RPMI7951 (cell line): ENCODE results near the gene SERPINE2. TPM values are rescaled to one million over a fixed set of nuclear protein-coding genes. Genes with fewer than 3 reads are reported as not detected.
"Not testable (repeated sequence)": the region's sequence is repeated elsewhere in the genome, so short reads cannot be mapped to it uniquely, and the experiment has no call there.

ENCODE experiments used
- DNase-seq: peaks from one replicate; pipeline ENCODE4 v3.0.0-alpha.2; 2012; ENCODE audit warnings: low read depth
- total RNA-seq: library from RNA; depleted of rRNA; stranded (reverse); fragments of >200 nt; shearing (Covaris generic); gene quantifications from 2 replicates; pipeline ENCODE4 v1.2.3, GENCODE V29; 2014

Gene SERPINE2
- total RNA-seq, 1 experiment from 2014 or later: 173 TPM

DNA sequence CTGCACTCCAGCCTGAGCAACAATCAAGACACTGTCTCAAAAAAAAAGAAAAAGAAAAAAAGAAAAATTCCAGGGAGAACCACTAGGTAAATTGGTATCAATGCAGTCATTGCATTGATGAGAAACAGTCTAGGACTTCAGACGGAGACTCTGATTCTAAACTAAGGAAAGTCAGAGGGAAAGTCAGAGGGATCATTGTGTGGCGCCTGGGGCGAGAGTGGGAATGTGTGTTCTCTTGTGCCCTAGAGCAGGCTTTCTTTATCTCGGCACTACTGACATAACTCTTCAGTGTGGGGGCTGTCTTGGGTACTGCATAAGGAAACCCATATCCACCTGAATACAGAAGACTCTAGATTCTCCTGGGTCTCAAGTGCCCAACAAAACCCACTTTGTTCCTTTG, 24.8 kb downstream of the SERPINE2 start:
- no peak for DNase-seq

GRCh38 chr2:224011837-224012236, 27.2 kb downstream of the SERPINE2 start:
- DNase-seq: no peak

DNA sequence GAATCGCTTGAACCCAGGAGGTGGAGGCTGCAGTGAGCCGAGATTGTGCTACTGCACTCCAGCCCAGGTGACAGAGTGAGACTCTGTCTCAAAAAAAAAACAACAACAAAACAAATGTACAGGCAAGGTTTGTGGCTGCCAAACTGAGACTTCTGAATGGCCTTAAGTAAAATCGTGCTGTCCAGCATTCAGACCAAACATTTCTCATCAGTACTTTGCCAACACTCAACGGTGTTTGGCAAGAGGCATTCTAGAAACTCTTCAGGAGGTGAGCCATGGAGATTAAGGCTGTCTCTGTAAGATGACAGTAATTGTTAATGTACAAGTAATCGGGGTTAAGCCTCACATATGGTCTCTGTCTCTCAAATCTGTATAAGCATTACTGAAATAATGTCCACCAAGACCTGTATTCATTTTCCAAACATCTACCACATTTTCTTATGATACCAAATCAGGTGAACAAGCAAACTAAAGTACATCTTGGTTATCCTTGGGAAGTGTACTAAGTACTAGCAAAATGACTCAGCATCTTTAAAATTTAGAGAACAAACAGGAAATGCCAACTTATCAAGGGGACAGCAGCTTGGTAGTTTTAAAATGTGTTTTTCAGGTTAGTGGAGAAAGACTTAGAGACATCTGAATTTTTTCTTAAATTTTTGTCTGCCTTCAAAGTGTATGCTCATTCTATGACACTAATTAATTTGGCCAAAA, 29.3 kb downstream of the SERPINE2 start:
- no peak for DNase-seq

DNA sequence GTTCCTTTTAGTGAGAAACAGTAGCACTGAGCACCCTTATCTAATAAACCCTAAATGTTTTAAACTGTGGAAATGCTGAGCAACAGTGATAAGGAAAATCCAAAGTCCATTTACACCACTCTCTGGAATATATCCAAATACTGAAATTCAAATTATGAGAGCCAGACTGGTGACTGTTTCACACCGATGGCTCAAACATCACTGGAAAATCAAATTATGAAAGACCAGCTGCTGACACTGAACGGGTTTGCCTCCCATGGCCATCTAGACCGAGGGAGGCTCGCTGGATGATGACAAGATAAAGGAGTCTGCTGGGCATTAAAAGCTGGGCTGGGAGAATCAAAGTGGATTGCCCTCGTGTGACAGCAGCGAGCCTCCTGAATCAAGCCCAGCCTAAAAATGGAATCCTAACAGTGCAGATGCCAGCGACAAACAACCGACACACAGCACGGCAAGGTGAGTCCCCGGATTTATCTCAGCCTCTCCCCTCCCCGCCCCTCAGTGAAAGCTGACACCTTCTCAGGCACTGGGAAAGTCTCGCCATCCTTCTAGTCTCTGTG, 30.3 kb downstream of the SERPINE2 start:
- DNase-seq: no peak

DNA sequence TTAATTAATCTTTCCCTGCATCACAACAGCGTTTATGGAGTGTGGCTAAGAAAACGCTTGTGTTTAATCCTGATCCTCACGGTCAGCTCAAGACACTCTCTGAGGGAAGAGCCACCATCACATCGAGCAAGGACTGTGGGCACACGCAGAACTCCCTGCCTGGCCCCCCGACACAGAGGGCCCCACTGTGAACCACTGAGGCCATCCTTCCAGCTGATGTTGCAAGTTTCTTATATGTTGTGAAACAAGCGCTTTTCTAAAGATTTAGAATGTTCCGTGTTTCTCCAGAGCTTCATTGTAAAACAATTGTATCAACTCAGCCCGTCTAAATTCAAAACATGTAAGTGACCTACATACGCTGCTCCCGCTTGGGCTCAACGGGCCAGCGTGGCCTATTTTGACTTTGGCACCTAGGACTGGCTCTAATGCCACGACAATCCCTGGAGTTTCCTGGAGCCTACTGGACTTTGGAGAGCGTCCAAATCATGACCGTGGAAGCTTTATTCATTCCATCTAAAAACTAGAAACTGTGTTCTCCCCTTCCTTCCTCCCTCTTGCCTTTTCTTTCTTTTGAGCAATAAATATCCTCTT, 34.9 kb downstream of the SERPINE2 start:
- DNase-seq: no peak

DNA sequence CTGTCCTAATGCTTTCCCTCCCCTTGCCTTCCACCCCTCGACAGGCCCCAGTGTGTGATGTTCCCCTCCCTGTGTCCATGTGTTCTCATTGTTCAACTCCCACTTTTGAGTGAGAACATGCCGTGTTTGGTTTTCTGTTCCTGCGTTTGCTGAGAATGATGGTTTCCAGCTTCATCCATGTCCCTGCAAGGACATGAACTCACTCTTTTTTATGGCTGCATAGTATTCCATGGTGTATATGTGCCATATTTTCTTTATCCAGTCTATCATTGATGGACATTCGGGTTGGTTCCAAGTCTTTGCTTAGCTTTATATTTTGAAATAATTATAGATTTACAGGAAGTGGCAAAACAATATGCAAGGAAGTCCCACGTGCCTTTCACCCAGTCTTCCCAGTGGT, 38.4 kb downstream of the SERPINE2 start:
- DNase-seq: not testable (repeated sequence)

GRCh38 chr2:223999862-224000261, 39.2 kb downstream of the SERPINE2 start:
- no peak for DNase-seq

DNA sequence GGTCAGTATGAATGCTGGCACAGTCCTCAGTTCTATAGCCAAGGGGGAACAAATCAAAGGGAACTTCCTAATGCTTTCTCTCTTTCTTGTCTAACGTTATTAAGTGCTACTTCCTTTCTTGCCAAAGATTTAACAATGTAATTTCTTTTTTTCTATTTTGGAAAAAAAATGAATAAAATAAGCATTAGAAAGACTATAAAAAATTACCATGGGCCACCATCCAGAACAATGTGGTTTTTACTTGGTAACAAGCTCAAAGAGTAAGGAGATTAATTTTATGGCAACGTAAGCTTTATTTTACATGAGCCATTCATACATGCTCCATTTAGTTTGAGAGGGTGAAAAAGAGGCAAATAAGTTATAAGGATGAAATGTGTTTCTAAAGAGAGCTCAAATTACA, 40.1 kb downstream of the SERPINE2 start:
- no peak for DNase-seq

GRCh38 chr2:223997938-223998337, 41.1 kb downstream of the SERPINE2 start:
- DNase-seq: peak; percentile 31

GRCh38 chr2:223996391-223996790, 42.7 kb downstream of the SERPINE2 start:
- no peak for DNase-seq

DNA sequence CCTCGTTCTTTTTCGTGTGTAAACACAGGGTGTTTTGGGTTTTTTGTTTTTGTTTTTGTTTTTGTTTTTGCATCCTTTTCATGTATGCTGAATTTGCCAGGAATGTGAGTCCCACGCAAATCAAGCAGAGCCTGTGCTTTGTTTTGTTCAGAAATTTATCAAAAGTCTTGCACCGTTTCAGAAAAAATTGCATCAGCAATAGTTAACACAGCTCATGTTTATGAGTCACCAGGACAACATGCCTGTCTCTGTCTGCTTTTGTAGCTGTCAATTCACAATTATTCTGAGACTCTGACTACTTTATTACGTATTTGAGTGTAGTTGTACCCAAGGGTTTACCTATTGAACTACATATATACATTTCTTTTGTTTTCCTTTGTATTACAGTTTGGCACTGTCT, 43.5 kb downstream of the SERPINE2 start:
- DNase-seq: peak; percentile 60

GRCh38 chr2:223994562-223995162, 44.4 kb downstream of the SERPINE2 start:
- DNase-seq: no peak

DNA sequence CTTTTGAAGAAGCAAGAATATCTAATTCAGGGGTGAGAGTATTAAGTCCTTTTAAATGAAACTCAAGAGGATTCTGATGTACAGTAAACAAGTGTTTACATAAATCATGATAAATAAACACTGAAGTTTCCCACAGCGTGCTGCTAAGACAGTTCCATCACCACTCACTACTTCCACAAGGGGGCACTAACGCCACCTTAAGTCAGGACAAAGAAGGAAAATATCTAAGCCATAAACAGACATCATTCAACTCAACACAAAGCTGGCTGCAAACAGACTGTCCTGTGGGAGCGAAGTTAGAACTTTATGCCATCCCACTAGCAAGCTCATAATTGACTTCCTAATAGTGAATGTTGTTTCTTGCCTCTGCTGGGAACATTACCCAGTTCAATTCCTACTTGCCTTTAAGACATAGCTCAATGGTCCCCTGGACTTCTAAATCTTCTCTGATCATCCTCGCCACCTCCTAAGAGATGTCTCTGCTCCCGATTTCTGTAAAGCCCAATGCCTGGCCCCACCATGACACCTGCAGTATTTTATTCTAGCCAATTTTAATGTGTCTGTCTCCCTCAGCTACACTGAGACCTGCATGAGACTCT, 45.4 kb downstream of the SERPINE2 start:
- peak; percentile 71 for DNase-seq

GRCh38 chr2:223991611-223992010, 47.5 kb downstream of the SERPINE2 start:
- DNase-seq: no peak

DNA sequence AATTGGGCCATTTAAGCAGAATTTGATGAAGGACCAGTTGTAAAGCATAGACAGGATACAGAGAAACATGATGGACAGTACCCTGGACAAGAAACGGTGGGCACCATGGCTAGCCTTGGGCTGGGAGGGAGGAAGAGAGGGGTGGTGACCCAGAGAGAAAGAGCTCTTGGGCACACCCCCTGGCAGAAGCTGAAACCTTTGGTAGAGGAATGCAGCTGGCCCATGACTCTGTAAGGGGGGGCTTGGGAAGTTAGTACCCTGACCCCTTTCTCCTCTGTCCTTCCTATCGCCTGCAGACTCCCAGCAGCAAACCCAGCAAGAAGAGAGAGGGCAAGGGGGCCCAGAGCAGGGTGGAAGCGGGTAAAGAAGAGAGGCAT, 49.2 kb downstream of the SERPINE2 start:
- no peak for DNase-seq

- no peak for DNase-seq
Observed at GRCh38 chr2:223989206-223989855, 49.8 kb downstream of the SERPINE2 start.

- DNase-seq: no peak
Observed at GRCh38 chr2:223981241-223981640, 57.8 kb downstream of the SERPINE2 start.

GRCh38 chr2:223980803-223981202, 58.3 kb downstream of the SERPINE2 start:
- no peak for DNase-seq

DNA sequence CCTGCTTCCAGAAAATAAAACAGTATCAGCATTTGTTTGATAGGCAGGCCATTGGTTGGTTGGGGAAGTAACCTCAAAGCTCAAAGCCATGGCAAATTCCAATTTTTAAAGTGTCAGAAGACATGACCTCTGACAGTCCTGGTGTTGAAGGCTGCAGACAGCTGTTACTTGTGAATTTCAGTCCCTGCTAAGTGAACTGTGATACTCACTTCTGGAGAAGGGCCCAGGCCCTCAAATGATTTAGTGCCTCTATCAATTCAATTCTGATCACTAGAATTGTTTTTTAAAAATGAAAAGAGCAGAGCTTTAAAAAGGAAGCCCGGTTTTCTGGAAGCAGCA, 58.7 kb downstream of the SERPINE2 start:
- DNase-seq: no peak

GRCh38 chr2:223979730-223980396, 59.2 kb downstream of the SERPINE2 start:
- DNase-seq: no peak

DNA sequence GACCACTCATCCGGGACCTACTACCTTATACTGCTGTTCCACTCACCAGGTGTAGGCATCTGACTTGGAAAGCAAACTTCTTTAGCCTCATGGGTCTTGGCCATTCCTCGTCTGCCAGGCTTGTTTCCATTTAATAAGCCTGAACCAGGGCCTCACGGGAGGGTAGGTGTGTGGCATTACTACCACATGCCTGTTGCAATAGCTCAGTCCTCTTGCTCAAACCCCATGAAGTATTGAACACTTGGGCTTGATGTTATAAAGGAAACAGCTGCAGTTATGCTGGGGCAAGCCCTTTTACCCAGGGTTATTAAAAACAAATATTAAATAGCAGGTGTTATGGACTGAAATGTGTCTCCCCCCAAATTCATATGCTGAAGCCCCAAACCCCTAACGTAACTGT, 60.6 kb downstream of the SERPINE2 start:
- DNase-seq: no peak
